GM18520 (cell line): ENCODE measurements around the gene AADAC.
"Not testable (repeated sequence)": the region's sequence is repeated elsewhere in the genome, so short reads cannot be mapped to it uniquely, and the experiment has no call there.

Experiments
- ATAC-seq: cut with Tn5 transposase; IDR thresholded peaks from one replicate; pipeline ENCODE4 v1.9.1; 2021; ENCODE audit not compliant: unreplicated experiment

The AADAC gene

GRCh38 chr3:151796105-151796680, 17.7 kb upstream of the AADAC start:
- no peak for ATAC-seq

- no peak for ATAC-seq
These were observed 15.4 kb upstream of the AADAC start for GRCh38 chr3:151798466-151798865.

GRCh38 chr3:151800431-151800830, 13.5 kb upstream of the AADAC start:
- no peak for ATAC-seq

- ATAC-seq = no peak
These were observed 9.6 kb upstream of the AADAC start for GRCh38 chr3:151804267-151804666.

GRCh38 chr3:151806838-151807237, 7.1 kb upstream of the AADAC start:
- no peak for ATAC-seq

- ATAC-seq = not testable (repeated sequence)
These were observed 5.0 kb upstream of the AADAC start for GRCh38 chr3:151808926-151809325.

GRCh38 chr3:151811474-151811873, 2.4 kb upstream of the AADAC start:
- no peak for ATAC-seq

GRCh38 chr3:151814588-151814987, 672 bp downstream of the AADAC start:
- no peak for ATAC-seq

- no peak for ATAC-seq
These were observed 2.2 kb downstream of the AADAC start for GRCh38 chr3:151816091-151816604.

- no peak for ATAC-seq
These were observed 3.6 kb downstream of the AADAC start for GRCh38 chr3:151817473-151817872.

GRCh38 chr3:151818361-151818760, 4.4 kb downstream of the AADAC start:
- ATAC-seq = no peak

- ATAC-seq = no peak
These were observed 6.0 kb downstream of the AADAC start for GRCh38 chr3:151819910-151820309.

- no peak for ATAC-seq
These were observed 13.9 kb downstream of the AADAC start for GRCh38 chr3:151827816-151828215.

GRCh38 chr3:151835751-151836525, 22.0 kb downstream of the AADAC start:
- no peak for ATAC-seq

GRCh38 chr3:151837057-151837456, 23.1 kb downstream of the AADAC start:
- ATAC-seq = no peak

GRCh38 chr3:151838574-151839312, 24.8 kb downstream of the AADAC start:
- ATAC-seq = peak; percentile 68

GRCh38 chr3:151839313-151839631, 25.4 kb downstream of the AADAC start:
- no peak for ATAC-seq

GRCh38 chr3:151841801-151842200, 27.9 kb downstream of the AADAC start:
- ATAC-seq = no peak

GRCh38 chr3:151843275-151843674, 29.4 kb downstream of the AADAC start:
- no peak for ATAC-seq

- no peak for ATAC-seq
These were observed 31.5 kb downstream of the AADAC start for GRCh38 chr3:151845306-151845905.

- ATAC-seq = not testable (repeated sequence)
These were observed 36.1 kb downstream of the AADAC start for GRCh38 chr3:151850065-151850464.
